Keratinocyte (primary cell): Measurements from ENCODE around the gene MEP1B.

Experiments used
- EZH2 ChIP-seq: IDR thresholded peaks from one replicate; pipeline ENCODE4 v1.6.1; 2012; ENCODE audit warnings: inconsistent platforms, mild to moderate bottlenecking, low read length, moderate library complexity
- TF ChIP-seq, protein P1 (sequence below), 3 experiments: IDR thresholded peaks in 1 of 3; conservative IDR thresholded peaks in 1 of 3; optimal IDR thresholded peaks in 1 of 3; 2 replicates in 2 of 3; 3 replicates in 1 of 3; pipeline versions ENCODE3 to v1.5.1; 2011; ENCODE audit warnings: low read length in 3 of 3, mild to moderate bottlenecking in 3 of 3, moderate library complexity in 2 of 3, control low read depth in 1 of 3, inconsistent platforms in 1 of 3; ENCODE audit not compliant: insufficient read depth in 2 of 3; ENCODE audit errors: extremely low read depth in 1 of 3

DNA sequence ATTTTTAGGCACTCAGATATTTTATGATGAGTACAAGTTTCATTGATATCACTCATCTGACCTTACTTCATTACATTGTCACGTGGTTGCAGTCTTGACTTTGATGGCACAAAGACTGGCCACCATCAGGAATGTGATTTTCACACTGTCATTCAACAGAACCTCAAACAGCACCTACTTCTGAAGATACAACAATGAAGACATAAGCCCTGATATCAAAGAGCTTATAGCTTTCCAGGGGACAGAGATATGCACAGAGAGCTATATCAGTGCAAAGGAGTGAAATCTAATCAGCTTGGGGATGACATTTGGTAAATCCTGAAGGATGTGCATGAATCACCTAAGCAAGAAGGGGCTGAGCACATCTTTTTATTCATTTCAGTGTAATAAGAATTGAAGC is 72.3 kb downstream of the MEP1B start:
- TF ChIP-seq, protein P1, sequence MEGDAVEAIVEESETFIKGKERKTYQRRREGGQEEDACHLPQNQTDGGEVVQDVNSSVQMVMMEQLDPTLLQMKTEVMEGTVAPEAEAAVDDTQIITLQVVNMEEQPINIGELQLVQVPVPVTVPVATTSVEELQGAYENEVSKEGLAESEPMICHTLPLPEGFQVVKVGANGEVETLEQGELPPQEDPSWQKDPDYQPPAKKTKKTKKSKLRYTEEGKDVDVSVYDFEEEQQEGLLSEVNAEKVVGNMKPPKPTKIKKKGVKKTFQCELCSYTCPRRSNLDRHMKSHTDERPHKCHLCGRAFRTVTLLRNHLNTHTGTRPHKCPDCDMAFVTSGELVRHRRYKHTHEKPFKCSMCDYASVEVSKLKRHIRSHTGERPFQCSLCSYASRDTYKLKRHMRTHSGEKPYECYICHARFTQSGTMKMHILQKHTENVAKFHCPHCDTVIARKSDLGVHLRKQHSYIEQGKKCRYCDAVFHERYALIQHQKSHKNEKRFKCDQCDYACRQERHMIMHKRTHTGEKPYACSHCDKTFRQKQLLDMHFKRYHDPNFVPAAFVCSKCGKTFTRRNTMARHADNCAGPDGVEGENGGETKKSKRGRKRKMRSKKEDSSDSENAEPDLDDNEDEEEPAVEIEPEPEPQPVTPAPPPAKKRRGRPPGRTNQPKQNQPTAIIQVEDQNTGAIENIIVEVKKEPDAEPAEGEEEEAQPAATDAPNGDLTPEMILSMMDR (optimal IDR thresholded peaks at IDR 0.05 in 1 of 3, IDR thresholded peaks at IDR 0.05 in 1 of 3, conservative IDR thresholded peaks at IDR 0.05 in 1 of 3; ENCODE audit: extremely low read depth in 1 of 3, insufficient read depth in 2 of 3, low read length in 3 of 3), result no peak
- no peak for TF ChIP-seq EZH2
